Activated CD4-positive, alpha-beta T cell treated with anti-CD3 and anti-CD28 coated beads, Interleukin-2, Interleukin-6, amounts not matched to agents 100 ng/mL and 50 ng/mL, durations not matched to agents 16 hours and 8 hours (primary cell): ENCODE results near the gene GALNT13.

Source experiments
- DNase-seq: peaks from one replicate; pipeline ENCODE4 v3.0.0-alpha.2; 2020

Gene GALNT13

DNA sequence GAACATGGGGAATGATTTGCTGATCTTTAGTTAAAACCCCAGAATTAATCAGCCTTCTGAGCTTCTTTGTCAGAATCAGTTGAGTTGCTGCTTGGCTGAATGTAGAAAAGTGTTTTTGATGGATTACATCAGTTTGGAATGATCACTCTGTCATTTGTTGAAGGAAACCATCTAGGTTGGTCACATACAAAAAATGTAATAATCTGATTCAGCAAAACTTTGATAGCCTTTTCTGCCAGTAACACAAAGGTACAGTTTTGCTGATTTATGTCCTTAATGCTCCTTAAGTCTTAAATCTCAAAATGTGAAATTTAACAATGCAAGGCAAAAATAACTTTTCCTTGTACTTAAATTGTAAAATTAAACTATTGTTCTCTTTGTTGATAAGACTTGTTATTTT lies 74.3 kb downstream of the GALNT13 start:
- DNase-seq, result no peak

DNA sequence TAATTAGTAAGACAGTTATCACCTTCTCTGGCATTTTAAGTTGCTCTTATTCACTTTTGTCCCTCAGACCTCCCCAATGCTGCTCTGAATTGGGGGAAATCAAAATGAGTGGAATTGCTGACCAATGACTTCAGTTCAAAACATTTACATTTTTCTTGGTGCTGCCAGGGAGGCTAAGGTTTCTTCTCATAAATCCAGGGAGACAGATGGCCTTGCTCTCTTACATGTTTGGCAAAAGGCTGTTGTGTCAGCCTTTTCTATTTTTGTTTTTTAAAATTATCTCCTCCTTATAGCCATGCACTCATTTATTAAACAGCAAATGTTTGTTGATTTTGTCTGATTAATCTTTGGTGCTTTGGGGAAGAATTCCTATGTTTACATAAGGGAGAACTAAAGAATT lies 82.0 kb downstream of the GALNT13 start:
- no peak for DNase-seq

DNA sequence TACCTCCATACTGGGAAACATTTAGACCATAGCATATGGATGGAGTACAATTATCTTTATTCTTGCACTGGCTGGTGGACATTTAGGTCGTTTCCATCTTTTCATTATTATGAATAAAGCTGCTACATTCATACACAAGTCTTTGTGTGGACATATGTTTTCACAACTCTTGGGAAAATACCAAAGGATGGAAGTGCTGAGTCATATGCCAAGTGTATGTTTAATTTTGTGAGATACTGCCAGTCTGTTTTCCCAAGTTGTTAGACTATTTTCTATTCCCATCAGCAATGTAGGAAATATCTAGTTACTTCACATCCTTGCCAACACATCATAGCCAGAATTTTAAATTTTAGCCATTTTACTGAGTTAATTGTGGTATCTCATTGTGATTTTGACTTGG lies 91.5 kb downstream of the GALNT13 start:
- DNase-seq, result no peak

DNA sequence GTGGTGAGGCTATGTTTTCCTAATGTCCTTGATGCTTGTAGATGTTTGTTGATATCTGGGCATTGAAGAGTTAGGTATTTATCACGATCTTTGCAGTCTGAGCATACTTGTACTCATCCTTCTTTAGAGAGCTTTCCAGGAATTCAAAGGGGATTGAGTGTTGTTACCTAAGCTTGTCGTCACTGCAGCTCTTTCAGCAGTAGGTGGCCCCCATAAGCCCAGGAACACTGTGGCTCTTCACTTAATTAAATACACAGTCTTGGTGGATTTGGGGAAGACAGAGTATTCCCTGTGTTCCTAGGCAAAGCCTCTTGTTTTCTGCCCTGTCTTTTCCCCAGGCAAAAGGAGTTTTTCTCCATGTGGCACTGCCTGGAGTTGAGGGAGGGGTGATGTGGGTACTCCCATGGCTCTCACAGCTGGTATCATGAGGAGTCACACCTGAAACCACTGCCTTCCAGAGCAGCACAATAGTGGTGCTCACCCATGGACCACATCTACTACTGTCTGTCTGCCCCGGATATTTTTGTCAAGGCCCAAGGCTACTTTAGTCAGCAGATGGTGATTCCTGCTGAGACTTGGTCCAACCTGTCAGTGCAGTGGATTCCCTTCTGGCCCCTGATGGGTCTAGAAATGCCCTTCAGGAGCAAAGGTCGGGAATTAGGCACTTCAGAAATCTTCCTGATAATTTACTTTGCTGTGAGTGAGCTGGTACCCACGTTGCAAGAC lies 95.7 kb downstream of the GALNT13 start:
- DNase-seq, result no peak

DNA sequence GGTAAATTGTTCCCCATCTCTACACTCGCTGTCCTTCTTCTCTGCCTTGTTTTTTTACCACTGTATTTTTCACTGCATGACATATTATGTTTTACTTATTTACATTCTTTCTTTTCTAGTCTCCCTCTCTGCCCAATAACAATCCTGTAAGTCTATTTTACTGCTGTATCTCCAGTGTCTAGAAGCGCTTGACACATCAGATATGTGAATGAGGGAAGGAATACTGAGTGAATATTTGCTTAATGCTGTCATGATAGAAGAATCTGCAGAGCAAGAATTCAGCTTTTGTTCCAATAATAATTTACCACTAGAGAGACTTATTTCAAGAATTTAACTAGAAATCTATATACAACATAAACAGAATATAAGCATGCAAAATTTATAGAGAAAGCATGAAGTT lies 99.5 kb downstream of the GALNT13 start:
- no peak for DNase-seq

DNA sequence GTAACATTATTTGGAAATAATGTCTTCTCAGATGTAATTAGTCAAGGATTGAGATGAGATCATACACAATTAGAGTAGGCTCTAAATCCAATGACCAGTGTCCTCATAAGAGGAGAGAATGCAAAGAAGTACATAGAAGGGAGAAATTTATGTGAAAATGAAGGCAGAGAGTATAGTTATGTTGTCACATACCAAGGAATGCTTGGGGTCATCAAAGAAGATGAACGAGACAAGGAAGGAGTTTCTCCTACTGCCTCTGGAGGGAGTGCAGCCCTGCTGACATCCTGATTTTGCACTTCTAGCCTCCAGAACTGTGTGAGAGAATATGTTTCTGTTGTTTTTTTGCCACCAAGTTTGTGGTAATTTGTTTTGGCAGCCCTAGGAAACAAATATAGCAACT lies 100.1 kb downstream of the GALNT13 start:
- DNase-seq, result no peak

DNA sequence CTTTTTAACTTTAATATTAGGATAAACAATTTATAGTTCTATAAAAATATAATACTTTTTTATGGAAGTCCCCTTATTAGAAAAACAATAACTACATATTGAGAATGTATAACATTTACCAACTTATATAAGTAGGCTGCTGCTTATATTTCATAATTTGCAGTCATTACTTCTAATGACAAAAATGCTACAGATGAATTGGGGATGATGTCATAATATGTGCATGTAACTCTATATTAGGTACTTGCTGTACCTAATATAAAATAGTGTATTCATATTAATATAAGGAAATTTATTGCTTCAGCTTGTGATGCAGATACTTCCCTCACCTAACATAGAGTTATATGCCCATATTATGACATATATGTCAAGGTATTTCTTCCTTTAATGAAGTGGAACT lies 100.7 kb downstream of the GALNT13 start:
- DNase-seq, result no peak

DNA sequence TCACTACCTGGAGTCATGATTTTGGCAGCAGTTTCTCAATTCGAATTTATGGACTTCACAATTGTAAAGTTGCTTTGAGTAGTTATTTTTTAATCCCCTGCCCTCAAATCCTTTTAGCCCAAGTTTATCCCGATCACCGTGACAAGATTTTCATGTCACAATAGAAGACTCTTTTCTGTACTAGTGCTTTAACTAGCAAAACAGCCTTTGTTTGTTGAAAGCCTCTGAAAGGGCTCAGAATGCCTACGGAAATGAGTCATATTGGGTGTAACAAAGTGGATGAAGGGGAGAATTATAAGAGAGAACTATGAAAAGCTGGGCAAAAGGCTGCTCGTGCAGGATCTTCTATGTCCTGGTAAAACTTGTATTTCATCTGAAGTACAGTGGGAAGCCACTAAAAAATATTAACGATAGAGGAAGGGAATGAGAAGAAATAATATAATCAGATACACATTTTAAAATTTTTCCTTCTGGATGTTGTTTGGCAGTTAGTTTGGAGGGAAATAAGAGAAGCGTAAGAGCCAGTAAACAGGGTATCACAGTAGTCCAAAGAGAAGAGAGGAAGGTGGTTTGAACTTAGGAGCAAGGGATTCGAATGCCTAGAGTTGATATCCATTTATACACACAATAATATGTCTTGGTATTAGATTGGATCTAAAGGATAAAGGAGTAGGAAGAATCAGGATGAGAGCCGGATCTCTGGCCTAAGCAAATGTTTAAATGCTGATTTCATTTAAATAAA lies 114.9 kb downstream of the GALNT13 start:
- no peak for DNase-seq

DNA sequence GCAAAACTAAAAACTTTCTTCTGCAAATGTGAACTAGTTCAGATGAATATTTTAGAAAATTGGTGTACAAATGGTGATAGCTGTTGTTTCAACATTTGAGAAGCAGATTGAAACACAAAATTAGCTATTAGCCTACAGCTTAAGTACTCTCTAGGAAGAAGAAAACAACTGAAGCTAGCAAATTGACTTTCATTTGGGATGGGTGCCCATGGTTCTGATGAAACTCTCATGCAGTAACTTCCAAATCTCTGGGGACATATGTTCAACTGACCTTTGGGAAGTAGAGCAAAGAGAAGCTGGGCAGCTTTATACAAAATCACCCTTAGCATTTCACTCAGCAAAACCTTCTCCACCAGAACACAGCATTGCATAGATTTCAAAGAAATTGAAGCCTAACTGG lies 119.0 kb downstream of the GALNT13 start:
- DNase-seq, result no peak

DNA sequence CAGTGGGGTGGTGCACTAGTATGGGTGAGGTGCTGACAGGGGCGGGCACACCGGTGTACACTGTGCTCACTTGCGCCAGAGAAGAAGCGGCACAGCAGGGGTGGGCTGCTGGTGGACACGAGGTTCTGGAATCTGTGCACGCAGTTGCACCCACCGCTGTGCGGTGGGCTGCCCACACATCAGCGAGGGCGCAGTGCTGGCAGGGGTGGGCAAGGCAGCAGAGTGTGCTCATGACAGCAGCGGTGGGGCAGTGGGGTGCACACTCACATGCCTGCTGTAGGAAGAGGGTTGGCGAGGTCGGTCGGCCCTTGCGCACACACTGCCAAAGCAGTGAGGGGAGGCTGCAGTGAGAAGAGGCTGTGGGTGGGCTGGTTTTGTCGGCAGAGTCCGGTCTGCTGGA lies 141.8 kb downstream of the GALNT13 start:
- no peak for DNase-seq

DNA sequence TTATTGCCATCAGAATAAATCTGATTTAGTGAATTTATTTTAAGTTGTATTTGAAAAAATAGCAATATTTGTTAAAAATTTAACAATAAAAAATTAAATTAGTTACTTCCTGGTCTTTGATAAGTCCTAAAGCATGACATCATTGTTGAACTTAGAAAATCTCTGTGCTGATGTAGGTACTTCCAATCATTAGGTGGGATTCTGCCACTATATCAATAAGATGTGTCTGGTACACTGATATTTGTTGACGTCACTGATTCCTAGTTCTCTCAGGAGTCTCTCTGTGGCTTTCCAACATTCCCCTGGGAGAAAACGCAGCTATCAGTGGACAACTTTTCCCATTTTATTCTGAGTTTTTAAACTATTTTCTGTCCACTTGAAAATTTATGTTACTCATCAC lies 143.5 kb downstream of the GALNT13 start:
- no peak for DNase-seq

DNA sequence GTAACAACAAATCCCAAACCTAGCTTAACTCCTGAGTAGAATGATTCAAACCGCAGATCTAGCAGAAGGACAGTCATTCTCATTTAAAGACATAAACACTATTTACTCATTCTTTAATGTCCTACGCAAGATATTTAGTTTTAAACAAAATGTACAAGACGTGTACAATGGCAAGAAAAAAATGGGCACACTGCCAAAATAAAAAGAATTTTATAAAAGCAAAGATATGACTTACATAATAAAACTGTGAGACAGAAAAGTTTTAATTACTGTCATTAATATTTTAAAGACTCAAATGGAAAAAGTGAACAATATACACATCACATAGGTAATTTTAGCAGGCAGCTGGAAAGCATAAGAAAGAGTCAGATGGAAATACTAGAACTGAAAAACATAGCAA lies 157.8 kb downstream of the GALNT13 start:
- DNase-seq, result no peak

DNA sequence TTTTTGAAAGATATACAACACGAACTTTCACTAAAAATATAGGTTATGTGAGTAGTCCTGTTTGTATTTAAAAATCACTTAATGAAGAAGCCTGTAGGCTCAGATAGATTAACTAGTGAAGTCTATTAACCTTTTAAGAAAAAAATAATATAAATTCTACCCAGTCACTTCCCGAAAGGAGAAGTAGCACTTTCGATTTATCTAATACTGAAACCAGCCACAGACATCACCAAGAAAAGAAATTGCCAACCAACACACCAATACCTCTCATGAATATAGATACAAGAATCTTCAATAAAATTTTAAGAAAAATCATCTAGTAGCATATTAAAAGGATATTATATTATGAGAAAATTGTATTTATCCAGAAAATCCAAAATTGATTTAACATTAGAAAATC lies 160.5 kb downstream of the GALNT13 start:
- no peak for DNase-seq

DNA sequence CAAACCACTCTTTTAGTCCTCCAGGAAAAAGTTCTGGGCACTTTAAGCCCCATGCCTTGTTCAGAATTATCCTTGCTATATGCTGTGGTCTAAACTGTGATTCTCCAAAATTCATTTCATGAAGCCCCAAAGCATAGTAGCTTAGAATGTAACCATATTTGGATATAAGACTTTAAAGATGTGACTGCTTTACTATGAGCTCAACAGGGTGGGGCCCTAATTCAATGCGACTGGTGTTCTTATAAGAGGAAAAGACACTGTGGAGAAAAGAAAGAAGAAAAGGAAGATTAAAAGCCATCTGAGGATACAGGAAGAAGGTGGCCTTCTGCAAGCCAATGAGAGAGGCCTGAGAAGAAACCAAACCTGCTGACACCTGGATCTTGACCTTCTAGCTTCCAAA lies 174.8 kb downstream of the GALNT13 start:
- DNase-seq, result no peak

DNA sequence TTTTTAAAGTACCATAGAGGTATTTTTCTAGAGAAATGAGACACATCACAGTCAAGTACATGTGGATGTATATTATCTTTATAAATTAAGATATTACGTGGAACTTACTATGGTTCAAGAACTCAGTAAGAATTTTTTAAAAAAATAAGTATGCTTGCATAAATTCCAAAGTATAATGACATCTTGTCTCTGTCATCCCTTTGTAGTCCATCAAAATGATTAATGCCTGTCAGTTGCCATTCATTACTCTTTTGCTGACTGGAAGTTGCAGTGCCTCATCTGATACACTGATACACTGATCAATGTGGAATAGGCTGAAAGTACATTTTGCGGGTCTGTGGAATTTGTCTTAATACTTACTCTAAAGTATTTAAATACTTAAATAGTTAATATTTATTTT lies 177.2 kb downstream of the GALNT13 start:
- DNase-seq, result no peak

DNA sequence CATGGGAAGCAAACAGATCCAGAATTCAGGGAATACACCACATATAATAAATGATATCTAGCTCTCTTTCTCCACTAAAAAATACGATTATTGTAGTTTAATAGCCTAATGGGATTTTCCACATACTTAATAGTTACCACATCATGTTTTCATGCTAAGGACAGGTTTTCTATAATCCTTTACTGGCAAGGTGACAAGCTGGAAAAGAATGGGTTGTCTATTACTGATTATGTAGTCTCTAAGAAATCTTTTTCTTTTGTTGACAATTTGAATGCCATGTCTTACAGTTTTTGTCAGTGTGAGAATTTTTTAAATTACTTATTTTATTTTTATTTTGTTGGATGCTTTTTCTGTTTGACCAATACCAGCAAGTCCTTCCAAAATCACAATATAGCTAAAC lies 177.8 kb downstream of the GALNT13 start:
- DNase-seq, result no peak

DNA sequence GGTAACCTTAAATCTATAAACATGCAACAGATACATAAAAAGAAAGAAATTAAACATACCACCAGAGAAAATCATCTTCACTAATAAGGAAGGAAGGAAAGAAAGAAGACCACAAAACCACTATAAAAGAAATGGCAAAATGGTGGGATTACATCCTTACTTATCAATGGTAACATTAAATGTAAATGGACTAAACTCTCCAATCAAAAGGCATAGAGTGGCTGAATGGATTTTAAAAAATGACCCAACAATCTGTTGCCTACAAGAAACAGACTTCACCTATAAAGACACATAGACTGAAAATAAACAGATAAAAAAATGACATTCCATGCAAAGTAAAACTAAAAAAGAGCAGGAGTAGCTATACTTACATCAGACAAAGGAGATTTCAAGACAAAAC lies 195.4 kb downstream of the GALNT13 start:
- no peak for DNase-seq

DNA sequence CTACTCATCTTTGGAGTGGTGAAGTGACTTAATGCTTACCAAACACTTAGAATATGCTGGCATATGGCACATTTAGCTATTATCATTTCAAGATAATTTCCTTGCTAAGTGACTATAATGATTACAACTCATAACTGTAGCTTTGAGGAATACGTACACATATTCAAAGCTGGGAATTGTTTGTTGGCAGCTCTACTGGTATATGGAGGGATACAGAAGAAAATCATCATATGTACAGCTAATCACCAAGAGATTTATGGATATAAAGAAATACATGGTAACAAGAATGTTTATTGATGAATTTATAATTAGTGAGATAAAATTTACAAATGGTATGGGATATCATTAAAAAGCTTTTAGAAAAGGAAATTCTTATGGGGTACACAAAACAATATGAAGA lies 207.2 kb downstream of the GALNT13 start:
- DNase-seq, result no peak

DNA sequence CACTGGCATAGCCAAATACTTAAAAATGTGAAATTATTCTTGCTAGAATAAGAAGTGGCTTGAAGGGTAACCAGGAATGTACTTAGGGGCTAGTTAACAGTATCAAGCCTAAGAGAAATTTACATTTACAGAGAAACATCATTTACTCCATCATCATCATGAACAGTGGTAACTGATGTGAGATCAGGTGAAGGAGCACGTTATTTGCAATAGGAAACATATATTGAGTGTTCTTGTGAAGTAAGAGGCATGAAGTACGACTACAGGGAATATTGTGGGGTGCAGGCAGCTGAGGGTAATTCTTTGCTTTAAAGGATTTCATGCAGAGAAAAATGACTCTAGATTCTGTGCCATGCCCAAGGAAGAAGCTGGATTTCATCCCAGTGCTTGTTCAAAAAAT lies 220.8 kb downstream of the GALNT13 start:
- DNase-seq, result no peak

DNA sequence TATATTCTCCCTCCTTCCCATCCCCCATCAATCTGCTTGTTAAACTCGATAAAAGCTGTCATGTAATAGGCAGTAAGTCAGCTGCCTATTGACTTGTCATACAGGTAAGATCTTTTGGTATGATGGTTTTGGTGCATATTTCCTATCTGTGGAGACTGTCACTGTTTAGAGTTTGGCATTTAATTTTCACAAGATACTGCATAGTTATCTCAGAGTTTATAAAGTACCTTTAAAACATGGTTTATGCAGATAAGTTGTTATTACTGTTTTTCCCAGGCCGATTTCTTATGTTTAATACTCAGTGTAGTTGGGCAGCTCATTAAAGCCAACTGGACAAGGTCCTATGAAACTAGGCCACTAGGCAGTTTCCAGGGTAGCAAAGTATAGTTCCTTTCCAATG lies 222.1 kb downstream of the GALNT13 start:
- DNase-seq, result no peak

DNA sequence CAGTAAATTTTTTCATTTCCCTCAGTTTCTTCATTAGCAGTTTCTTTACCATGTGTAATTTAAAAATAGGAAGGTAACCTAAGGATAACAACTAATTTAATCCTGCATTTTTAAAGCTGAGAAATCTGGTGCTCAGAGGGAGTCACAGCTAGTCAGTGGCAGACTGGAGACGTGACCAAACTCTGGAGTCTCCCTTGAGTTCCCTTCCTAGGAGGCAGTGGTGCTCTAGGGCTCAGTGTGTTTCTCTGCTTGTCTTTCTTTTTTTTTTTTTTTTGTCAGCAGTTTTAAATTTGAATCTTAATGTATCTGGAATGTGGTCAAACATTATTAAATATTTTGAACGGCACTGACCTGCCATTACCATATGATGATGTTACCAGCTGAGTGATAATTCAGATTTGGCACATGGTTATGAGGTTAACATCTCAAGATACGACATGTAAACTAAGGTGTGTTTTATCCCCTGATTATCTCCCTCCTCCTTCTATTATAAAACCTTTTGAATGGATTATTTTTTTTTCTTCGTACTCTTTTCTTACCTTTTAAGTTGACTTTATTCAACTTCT lies 226.2 kb downstream of the GALNT13 start:
- DNase-seq, result no peak

DNA sequence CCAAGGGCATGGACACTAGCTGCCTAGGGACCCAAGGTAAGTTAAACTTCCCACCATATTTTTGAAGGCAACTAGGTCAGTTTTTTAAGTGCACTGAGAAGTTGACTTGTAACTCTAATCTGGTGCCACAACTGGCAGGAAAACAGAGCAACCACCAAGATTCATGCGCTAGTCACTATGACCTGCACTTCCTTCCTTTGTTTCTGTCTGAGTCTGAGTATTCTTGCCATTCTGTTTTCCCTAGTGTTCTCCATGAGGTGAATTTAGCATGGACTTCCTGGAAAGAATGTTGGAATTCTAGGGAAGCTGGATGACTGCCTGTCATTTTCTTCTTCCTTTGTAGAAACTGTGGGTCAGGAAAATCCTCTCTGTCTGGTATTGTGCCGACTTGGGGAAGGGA lies 249.0 kb downstream of the GALNT13 start:
- DNase-seq, result no peak

DNA sequence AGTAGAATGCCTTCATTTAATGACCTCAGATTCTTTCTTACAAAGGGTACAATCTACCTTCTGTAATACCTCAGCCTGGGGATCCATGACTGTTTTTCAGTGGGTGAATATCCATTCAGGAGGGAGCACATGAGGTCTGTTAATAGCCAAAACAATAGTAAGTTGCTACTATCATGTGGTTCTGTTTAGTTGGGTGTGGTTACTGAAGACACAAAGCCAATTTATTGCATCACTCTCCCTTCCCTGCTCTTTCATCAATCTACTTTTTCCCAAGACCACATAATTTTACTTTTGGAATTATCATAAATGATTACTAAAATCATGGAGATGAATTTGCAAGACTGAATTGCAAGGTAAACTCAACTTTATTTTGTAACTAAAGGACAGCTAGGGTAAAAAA lies 254.2 kb downstream of the GALNT13 start:
- DNase-seq, result no peak

DNA sequence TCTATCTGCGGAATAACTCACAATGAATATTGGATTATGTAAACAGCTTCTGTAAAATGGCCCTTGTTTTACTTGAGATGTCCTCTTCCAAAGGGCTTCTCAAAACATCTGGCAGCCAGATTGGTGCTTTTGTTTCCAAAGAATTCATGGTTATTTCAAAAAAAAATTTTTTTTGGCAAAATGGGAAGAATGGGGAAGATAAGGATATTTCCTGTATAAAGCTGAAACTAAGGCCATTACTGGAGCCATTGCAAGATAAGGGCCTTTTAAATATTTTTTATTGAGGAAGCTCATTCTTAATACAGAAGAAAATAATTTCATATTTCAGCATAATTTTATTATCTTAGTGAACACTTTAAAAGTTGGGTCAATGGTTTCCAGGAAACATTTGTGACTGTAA lies 259.1 kb downstream of the GALNT13 start:
- DNase-seq, result no peak

DNA sequence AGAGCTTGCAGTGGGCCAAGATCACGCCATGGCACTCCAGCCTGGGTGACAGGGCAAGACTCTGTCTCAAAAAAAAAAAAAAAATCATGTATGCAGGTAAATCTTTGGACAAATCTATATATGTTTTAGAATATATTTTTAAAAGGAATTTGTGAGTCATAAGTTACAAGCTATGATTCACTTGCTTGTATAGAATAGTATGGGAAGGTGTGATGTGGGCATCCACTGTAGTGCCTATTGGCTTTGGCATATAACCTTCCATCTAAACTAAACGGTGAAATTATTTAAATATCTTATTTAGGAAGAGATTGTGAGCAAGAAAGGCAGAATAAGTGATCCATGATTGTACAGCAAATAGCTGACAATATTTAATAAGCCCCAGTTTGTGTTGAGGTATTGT lies 261.1 kb downstream of the GALNT13 start:
- DNase-seq, result no peak
